ENCODE data around the gene HCRTR2.
"Not testable (repeated sequence)": the region's sequence is repeated elsewhere in the genome, so short reads cannot be mapped to it uniquely, and the experiment has no call there.

Gene HCRTR2

DNA sequence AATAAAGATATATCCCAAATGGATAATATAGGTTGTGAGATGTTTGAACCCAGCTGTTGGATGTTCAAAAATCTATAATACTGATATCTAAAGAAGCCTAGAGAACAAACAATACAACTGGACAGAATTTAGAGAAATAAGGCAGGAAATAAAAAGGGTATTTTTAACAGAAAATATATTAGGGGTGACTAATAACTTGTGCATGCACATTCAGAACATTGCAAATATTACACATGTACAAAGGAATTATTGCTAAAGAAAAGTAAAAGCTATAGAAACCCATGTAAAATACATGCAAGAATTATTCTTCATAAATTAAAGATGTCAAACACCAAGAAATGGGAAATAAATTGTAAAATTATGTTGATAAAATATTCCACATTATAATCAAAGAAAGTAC lies 32.7 kb upstream of the HCRTR2 start:
- no peak for DNase-seq
- Histone ChIP-seq H3K9me3 (no peaks in the 10 kb centered on the region), H3K27ac (no peak overlapping the region), H3K4me1 (no peaks in the 10 kb centered on the region), H3K27me3 (no peaks in the 10 kb centered on the region), H3K4me3 (no peak overlapping the region), H3K36me3 (no peaks in the 10 kb centered on the region)
- TF ChIP-seq, protein P1, sequence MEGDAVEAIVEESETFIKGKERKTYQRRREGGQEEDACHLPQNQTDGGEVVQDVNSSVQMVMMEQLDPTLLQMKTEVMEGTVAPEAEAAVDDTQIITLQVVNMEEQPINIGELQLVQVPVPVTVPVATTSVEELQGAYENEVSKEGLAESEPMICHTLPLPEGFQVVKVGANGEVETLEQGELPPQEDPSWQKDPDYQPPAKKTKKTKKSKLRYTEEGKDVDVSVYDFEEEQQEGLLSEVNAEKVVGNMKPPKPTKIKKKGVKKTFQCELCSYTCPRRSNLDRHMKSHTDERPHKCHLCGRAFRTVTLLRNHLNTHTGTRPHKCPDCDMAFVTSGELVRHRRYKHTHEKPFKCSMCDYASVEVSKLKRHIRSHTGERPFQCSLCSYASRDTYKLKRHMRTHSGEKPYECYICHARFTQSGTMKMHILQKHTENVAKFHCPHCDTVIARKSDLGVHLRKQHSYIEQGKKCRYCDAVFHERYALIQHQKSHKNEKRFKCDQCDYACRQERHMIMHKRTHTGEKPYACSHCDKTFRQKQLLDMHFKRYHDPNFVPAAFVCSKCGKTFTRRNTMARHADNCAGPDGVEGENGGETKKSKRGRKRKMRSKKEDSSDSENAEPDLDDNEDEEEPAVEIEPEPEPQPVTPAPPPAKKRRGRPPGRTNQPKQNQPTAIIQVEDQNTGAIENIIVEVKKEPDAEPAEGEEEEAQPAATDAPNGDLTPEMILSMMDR (IDR thresholded peaks at IDR 0.05): no peak
- intact Hi-C loops (cut with DNase I; ENCODE audit: low total_unique reads): no loop called here

DNA sequence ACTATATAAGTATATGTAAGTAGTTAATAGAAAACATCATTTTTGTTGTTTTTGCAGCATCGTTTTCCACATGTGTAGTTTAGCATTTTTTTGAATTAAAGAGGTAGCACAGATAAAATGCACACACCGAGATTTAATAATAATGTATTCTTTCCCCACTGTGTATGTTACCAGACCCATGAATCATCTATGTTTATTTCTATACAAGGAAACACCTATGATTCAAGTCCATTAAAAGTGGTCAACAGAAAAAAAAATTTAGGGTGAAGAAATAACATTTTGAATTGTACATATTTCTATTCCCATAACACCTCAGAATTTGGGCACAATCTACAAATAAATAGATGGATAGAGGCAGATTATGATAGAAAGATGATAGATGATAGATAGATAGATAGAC lies 31.7 kb upstream of the HCRTR2 start:
- intact Hi-C loops (cut with DNase I; ENCODE audit: low total_unique reads): no loop called here
- DNase-seq: no peak
- Histone ChIP-seq H3K27me3 (no peaks in the 10 kb centered on the region), H3K36me3 (no peaks in the 10 kb centered on the region), H3K27ac (no peak overlapping the region), H3K4me1 (no peaks in the 10 kb centered on the region), H3K9me3 (no peaks in the 10 kb centered on the region), H3K4me3 (no peak overlapping the region)
- TF ChIP-seq, protein P1 (IDR thresholded peaks at IDR 0.05): no peak

DNA sequence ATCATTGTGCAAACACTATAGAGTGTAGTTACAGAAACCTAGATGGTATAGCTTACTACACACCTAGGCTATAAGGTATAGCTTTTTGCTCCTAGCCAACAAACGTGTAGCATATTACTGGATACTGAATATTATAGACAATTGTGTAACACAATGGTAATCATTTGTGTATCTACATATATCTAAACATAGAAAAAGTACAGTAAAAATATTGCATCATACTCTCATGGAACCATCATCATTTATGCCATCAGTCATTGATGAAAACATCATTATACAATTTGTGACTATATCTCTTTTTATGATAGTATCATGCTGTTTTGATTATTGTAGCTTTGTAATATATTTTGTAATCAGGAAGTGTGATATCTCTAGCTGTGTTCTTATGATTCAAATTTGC lies 21.0 kb upstream of the HCRTR2 start:
- Histone ChIP-seq H3K4me3 (no peak overlapping the region), H3K36me3 (no peaks in the 10 kb centered on the region), H3K9me3 (peaks cover 0 to 2% (median 0%) of the 10 kb centered on the region in 3 donors), H3K27ac (no peak overlapping the region), H3K4me1 (no peaks in the 10 kb centered on the region), H3K27me3 (no peaks in the 10 kb centered on the region)
- TF ChIP-seq, protein P1 (IDR thresholded peaks at IDR 0.05): no peak
- no peak for DNase-seq
- intact Hi-C loops (cut with DNase I; ENCODE audit: low total_unique reads): no loop called here

DNA sequence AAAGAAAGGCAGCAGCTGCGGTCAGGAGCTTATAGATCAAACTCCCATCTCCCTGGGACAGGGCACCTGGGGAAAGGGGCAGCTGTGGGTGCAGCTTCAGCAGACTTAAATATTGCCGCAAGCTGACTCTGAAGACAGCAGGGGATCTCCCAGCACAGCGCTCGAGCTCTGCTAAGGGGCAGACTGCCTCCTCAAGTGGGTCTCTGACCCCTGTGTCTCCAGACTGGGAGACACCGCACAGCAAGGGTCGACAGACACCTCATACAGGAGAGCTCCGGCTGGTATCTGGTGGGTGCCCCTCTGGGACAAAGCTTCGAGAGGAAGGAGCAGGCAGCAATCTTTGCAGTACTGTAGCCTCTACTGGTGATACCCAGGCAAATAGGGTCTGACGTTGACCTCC lies 15.5 kb upstream of the HCRTR2 start:
- not testable (repeated sequence) for H3K4me3 ChIP-seq

DNA sequence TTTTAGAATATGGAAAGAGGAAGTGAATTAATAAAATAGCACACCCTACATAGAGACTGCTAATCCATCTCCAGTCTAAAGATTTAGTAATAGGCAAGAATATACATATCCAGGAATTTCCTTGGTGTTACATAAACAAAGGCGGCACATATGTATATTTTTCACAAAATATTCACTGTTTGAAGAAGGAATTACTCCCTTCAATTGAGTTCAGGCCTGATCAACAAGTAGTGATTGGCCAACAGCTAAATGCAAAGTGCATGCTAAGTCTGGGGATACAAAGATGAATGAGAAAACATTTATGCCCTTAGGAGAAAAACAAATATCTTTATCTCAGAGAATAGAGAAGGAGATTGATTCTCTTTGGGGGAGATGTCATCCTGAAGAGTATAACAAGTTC lies 6.5 kb upstream of the HCRTR2 start:
- Histone ChIP-seq H3K9me3 (no peaks in the 10 kb centered on the region), H3K4me3 (no peak overlapping the region), H3K4me1 (no peaks in the 10 kb centered on the region), H3K27me3 (no peaks in the 10 kb centered on the region), H3K36me3 (no peaks in the 10 kb centered on the region), H3K27ac (no peak overlapping the region)
- intact Hi-C loops (cut with DNase I; ENCODE audit: low total_unique reads): no loop called here
- no peak for DNase-seq
- TF ChIP-seq, protein P1 (IDR thresholded peaks at IDR 0.05): no peak

More for the DNA sequence above, 15.5 kb upstream of the HCRTR2 start:
- H3K9me3 ChIP-seq; H3K27ac ChIP-seq; intact Hi-C loops (cut with DNase I; ENCODE audit: low total_unique reads); DNase-seq; H3K4me1 ChIP-seq; H3K27me3 ChIP-seq; H3K36me3 ChIP-seq: not testable (repeated sequence)

DNA sequence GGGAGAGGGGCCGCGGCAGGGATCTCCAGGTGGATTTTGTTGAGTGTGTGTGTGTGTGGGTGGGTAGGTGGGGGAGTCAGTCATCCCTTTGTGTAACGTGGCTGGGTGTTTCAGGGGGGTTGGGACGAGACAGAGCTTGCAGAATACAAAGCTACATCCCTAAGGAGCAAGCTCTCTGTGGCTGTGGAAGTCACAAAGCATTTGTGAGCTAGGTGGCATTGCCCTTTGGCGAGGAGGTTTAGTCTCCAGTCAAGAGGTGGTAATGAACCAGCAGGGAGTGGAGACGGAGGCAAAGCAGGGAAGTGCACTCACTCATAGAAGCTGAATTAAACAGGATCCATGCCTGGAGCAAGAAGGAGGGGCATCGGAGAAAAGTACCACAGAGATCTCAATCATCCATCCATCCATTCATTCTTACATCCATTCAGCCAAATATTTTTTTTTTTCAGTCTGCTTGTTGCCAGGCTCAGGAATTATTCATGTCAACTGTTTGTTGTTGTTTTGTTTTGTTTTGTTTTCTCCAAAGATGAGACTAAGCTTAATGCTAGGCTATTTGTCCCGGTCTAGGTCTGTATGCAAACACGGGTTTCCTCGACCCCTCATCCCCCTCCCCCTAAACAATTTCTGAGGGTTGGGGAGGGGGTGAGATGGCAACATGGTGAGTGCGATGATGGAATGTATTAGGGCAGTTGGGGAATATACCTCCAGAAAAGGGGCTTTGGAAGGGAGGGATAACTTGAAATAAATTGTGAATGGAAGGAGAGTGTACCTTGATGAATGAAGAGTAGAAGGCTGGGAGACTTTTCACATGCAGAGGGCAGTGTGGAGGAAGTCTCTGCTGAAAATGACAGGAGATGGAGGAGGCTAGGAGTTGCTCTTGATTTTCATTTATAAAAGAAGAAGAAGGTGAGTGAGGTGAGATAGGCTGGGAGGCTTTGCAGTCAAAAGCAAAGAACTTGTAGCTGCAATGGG lies 1.0 kb downstream of the HCRTR2 start:
- no peak overlapping the region for H3K27ac ChIP-seq
- H3K4me3 ChIP-seq: no peak overlapping the region
- TF ChIP-seq, protein P1 (IDR thresholded peaks at IDR 0.05): no peak
- intact Hi-C loops (cut with DNase I; ENCODE audit: low total_unique reads): no loop called here
- no peaks in the 10 kb centered on the region for H3K9me3 ChIP-seq
- peaks cover 0 to 12% (median 10%) of the 10 kb centered on the region in 4 donors for H3K4me1 ChIP-seq
- H3K27me3 ChIP-seq: peaks cover 0 to 15% of the 10 kb centered on the region in 2 donors
- no peaks in the 10 kb centered on the region for H3K36me3 ChIP-seq
- no peak for DNase-seq
